CD4-positive, alpha-beta memory T cell (primary cell): ENCODE results near the gene AGAP1. TPM values are rescaled to one million over a fixed set of nuclear protein-coding genes. Genes with fewer than 3 reads are reported as not detected.
"Not testable (repeated sequence)": the region's sequence is repeated elsewhere in the genome, so short reads cannot be mapped to it uniquely, and the experiment has no call there.

Experiments
- CTCF ChIA-PET: fragments of 350-600 bp; sonication (Branson Sonifier 250); formaldehyde crosslinking; loops from one replicate; lab custom pipeline; 2021; ENCODE audit warnings: inconsistent platforms; ENCODE audit not compliant: partially characterized antibody; lab: Charles Lee
- POLR2A ChIA-PET: fragments of 350-600 bp; sonication (Branson Sonifier 250); formaldehyde crosslinking; loops from one replicate; lab custom pipeline; 2021; ENCODE audit not compliant: partially characterized antibody; lab: Charles Lee
- DNase-seq, 5 donors: peaks; one replicate each; pipeline versions ENCODE4 v3.0.0 to v3.0.0-alpha.2; 2020 to 2022; ENCODE audit warnings: mixed read lengths in 1 of 5
- H3K27ac ChIP-seq: one replicate; pipeline ENCODE4 v1.7.0; 2013; ENCODE audit warnings: low read depth, low read length
- H3K27me3 ChIP-seq: 2 replicates; pipeline ENCODE4 v1.7.0; 2013; ENCODE audit warnings: mild to moderate bottlenecking, low read length, moderate library complexity; ENCODE audit not compliant: insufficient read depth
- H3K36me3 ChIP-seq: 2 replicates; pipeline ENCODE4 v1.7.0; 2013; ENCODE audit warnings: mild to moderate bottlenecking, low read length, moderate library complexity; ENCODE audit not compliant: insufficient read depth
- H3K4me1 ChIP-seq: 2 replicates; pipeline ENCODE4 v1.7.0; 2013; ENCODE audit warnings: mild to moderate bottlenecking, low read length, moderate library complexity; ENCODE audit not compliant: insufficient read depth
- H3K4me3 ChIP-seq, 2 donors: one replicate each; pipeline ENCODE4 v1.7.0; 2013; ENCODE audit warnings: low read length in 2 of 2, mild to moderate bottlenecking in 1 of 2
- H3K9me3 ChIP-seq, 2 donors: one replicate each; pipeline ENCODE4 v1.7.0; 2013; ENCODE audit warnings: low read length in 2 of 2, control low read depth in 1 of 2; ENCODE audit not compliant: control insufficient read depth in 1 of 2
- H3K27ac Mint-ChIP-seq, 7 donors: one replicate each; pipeline ENCODE4 v1.8.0; 2020 to 2021; ENCODE audit warnings: mixed read lengths in 7 of 7, mild to moderate bottlenecking in 6 of 7, inconsistent platforms in 3 of 7, moderate library complexity in 3 of 7
- H3K27me3 Mint-ChIP-seq, 2 donors: one replicate each; pipeline ENCODE4 v1.8.0; 2020 to 2021; ENCODE audit warnings: mixed read lengths in 2 of 2
- H3K36me3 Mint-ChIP-seq, 2 donors: one replicate each; pipeline ENCODE4 v1.8.0; 2020 to 2021; ENCODE audit warnings: mixed read lengths in 2 of 2, inconsistent platforms in 1 of 2, mild to moderate bottlenecking in 1 of 2
- H3K4me1 Mint-ChIP-seq, 4 donors: one replicate each; pipeline ENCODE4 v1.8.0; 2020 to 2021; ENCODE audit warnings: mixed read lengths in 4 of 4, mild to moderate bottlenecking in 1 of 4
- H3K4me3 Mint-ChIP-seq, 8 donors: one replicate each; pipeline ENCODE4 v1.8.0; 2020 to 2021; ENCODE audit warnings: mixed read lengths in 8 of 8, mild to moderate bottlenecking in 7 of 8, moderate library complexity in 6 of 8, inconsistent platforms in 3 of 8
- H3K9me3 Mint-ChIP-seq, 8 donors: one replicate each; pipeline ENCODE4 v1.8.0; 2020 to 2021; ENCODE audit warnings: mixed read lengths in 8 of 8, mild to moderate bottlenecking in 5 of 8, inconsistent platforms in 3 of 8, moderate library complexity in 1 of 8
- intact Hi-C: fragments of 100-400 bp; cut with micrococcal nuclease; formaldehyde crosslinking; loops from one replicate; pipeline ENCODE4 v1.15.1; 2023
- polyA plus RNA-seq, 2 donors: library from polyadenylated mRNA; unstranded; fragments of 300-500 nt; fragmentation: Illumina TruSeq; gene quantifications; one replicate each; pipeline ENCODE4 v1.2.3, GENCODE V29; 2021
- total RNA-seq, 2 experiments: library from RNA; stranded (reverse); gene quantifications; one replicate each; pipeline ENCODE4 v1.2.3, GENCODE V29; 2021

Gene AGAP1
- total and polyA plus RNA-seq, 4 experiments from 2014 or later: 0.24 to 2.9 (median 1.9) TPM

DNA sequence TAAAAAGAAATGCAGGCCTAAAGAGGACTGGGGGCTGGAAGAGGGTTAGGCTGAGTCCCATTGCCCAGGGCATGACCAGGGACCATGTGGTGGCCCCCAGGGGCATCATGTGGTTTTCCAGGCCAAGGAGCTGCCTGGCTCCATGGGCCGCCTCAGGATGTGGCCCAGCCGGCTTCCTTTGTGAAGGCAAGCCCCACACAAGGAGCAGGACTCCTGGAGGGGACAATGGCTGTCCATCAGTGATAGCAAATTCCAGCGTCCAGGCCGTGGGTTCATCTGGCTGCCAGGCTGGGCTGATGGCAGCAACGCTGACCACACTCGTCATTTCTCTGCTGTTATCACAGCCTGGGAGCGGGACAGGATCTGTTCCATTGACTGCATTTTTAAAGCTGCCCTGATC lies 591.8 kb downstream of the AGAP1 start:
- ChIA-PET CTCF (no interaction called here), POLR2A (no interaction called here)
- Mint-ChIP-seq H3K36me3 (no peaks in the 10 kb centered on the region), H3K4me3 (no peak overlapping the region), H3K4me1 (peaks cover 0 to 2% (median 0%) of the 10 kb centered on the region in 4 donors), H3K27ac (no peak overlapping the region), H3K9me3 (no peaks in the 10 kb centered on the region), H3K27me3 (peaks cover 0 to 1% of the 10 kb centered on the region in 2 donors)
- H3K4me3 ChIP-seq: no peak overlapping the region
- H3K4me1 ChIP-seq: no peaks in the 10 kb centered on the region
- no peak overlapping the region for H3K27ac ChIP-seq
- intact Hi-C loops: no loop called here
- no peak for DNase-seq
- H3K36me3 ChIP-seq: no peaks in the 10 kb centered on the region
- H3K27me3 ChIP-seq: no peaks in the 10 kb centered on the region
- no peaks in the 10 kb centered on the region for H3K9me3 ChIP-seq

- Histone ChIP-seq H3K9me3 (no peaks in the 10 kb centered on the region), H3K36me3 (no peaks in the 10 kb centered on the region), H3K4me3 (no peak overlapping the region), H3K27ac (no peak overlapping the region), H3K27me3 (no peaks in the 10 kb centered on the region), H3K4me1 (no peaks in the 10 kb centered on the region)
- intact Hi-C loops: no loop called here
- peaks cover 0 to 2% (median 0%) of the 10 kb centered on the region in 4 donors for H3K4me1 Mint-ChIP-seq
- no peaks in the 10 kb centered on the region for H3K9me3 Mint-ChIP-seq
- H3K36me3 Mint-ChIP-seq: no peaks in the 10 kb centered on the region
- no peak overlapping the region for H3K4me3 Mint-ChIP-seq
- peaks cover 0 to 1% of the 10 kb centered on the region in 2 donors for H3K27me3 Mint-ChIP-seq
- ChIA-PET CTCF (no interaction called here), POLR2A (no interaction called here)
- no peak for DNase-seq
- H3K27ac Mint-ChIP-seq: no peak overlapping the region
Observed at GRCh38 chr2:236086403-236086970, 592.6 kb downstream of the AGAP1 start.

GRCh38 chr2:236086971-236087465 lies 593.2 kb downstream of the AGAP1 start:
- no peak overlapping the region for H3K27ac ChIP-seq
- ChIA-PET POLR2A (no interaction called here), CTCF (no interaction called here)
- no peaks in the 10 kb centered on the region for H3K36me3 ChIP-seq
- no peaks in the 10 kb centered on the region for H3K9me3 Mint-ChIP-seq
- no peaks in the 10 kb centered on the region for H3K9me3 ChIP-seq
- no peak overlapping the region for H3K4me3 ChIP-seq
- peaks cover 2 to 5% of the 10 kb centered on the region in 2 donors for H3K27me3 Mint-ChIP-seq
- H3K36me3 Mint-ChIP-seq: no peaks in the 10 kb centered on the region
- H3K4me3 Mint-ChIP-seq: no peak overlapping the region
- no peaks in the 10 kb centered on the region for H3K27me3 ChIP-seq
- intact Hi-C loops: no loop called here
- H3K4me1 Mint-ChIP-seq: peaks cover 0 to 2% (median 0%) of the 10 kb centered on the region in 4 donors
- no peaks in the 10 kb centered on the region for H3K4me1 ChIP-seq
- DNase-seq: no peak
- no peak overlapping the region for H3K27ac Mint-ChIP-seq

DNA sequence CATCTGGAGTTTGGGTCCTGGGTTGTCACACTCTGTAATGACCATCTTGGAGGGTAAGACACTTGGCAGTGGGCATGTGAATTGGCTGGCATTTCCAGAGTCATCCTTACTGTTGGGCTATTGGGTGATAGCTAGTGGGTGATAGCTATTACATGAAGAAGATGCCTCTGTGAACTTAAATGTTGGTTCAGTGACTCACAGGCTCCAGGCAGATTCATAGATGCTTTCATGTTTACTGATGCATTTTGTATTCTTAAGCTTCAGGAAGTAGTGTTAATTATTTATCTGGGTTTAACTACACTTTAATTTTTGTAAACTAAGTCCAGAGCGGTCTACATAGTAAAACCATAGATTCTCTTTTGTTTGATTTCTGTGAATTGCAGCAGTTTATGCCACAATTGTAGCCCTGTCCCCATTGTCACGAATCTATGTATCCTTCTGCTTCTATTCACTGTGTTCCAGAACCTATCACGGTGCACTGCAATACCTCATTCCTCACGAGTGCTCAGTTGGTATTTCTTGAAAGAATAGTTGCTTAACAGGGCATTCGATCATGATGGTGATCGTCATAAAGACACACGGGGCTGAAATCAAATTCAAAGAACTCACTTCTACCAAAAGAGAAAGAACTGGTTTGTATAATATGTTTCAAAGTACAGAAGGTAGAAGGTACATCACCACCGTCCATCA lies 594.7 kb downstream of the AGAP1 start:
- peaks cover 0 to 2% (median 0%) of the 10 kb centered on the region in 4 donors for H3K4me1 Mint-ChIP-seq
- Histone ChIP-seq H3K4me3 (no peak overlapping the region), H3K36me3 (no peaks in the 10 kb centered on the region), H3K27me3 (no peaks in the 10 kb centered on the region), H3K4me1 (no peaks in the 10 kb centered on the region), H3K9me3 (no peaks in the 10 kb centered on the region), H3K27ac (no peak overlapping the region)
- CTCF ChIA-PET: no interaction called here
- H3K4me3 Mint-ChIP-seq: no peak overlapping the region
- H3K36me3 Mint-ChIP-seq: no peaks in the 10 kb centered on the region
- peaks cover 3 to 6% of the 10 kb centered on the region in 2 donors for H3K27me3 Mint-ChIP-seq
- no peak for DNase-seq
- no peak overlapping the region for H3K27ac Mint-ChIP-seq
- intact Hi-C loops: no loop called here
- POLR2A ChIA-PET: no interaction called here
- no peaks in the 10 kb centered on the region for H3K9me3 Mint-ChIP-seq

DNA sequence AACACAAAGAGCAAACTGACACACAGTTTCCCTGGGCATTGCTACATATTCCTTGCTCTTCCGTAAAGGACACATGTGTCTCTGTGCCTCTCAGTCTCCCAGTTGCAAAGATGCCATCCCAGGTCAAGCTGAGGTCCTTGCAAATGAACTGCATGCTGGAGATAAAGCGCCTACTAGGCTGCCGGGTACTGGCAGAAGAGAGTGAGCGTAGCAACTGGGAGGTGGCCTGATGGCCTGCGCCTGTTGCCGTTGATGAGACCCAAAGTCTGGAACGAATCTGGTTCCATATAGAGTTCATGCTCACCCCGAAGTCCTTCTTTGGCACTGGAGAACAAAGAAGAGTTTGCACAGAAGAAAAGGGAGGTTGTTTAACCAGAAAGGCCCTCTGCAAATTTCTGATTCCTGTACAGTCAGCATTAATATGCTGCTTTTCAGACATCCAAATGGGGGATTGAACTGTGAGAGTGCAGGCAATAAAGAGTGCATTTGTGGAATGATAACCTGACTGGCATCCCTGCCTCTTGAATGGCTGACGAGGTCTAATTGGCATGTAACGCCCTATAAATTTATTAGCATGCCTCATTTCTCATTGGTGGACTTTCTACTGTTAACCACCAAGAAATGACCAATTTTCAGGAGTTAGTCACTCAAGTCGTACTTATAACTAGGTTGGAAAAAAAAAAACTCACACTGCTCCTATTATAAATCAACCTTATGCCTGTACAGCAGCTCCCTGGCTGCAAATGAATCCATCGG lies 595.6 kb downstream of the AGAP1 start:
- Histone ChIP-seq H3K27ac (no peak overlapping the region), H3K4me3 (no peak overlapping the region), H3K36me3 (no peaks in the 10 kb centered on the region), H3K27me3 (no peaks in the 10 kb centered on the region), H3K4me1 (no peaks in the 10 kb centered on the region), H3K9me3 (no peaks in the 10 kb centered on the region)
- CTCF ChIA-PET: no interaction called here
- POLR2A ChIA-PET: no interaction called here
- Mint-ChIP-seq H3K36me3 (no peaks in the 10 kb centered on the region), H3K4me1 (peaks cover 0 to 2% (median 0%) of the 10 kb centered on the region in 4 donors), H3K4me3 (no peak overlapping the region), H3K27me3 (peaks cover 3 to 6% of the 10 kb centered on the region in 2 donors), H3K27ac (no peak overlapping the region), H3K9me3 (no peaks in the 10 kb centered on the region)
- intact Hi-C loops: no loop called here
- no peak for DNase-seq

GRCh38 chr2:236090027-236090382 lies 596.2 kb downstream of the AGAP1 start:
- intact Hi-C loops: no loop called here
- no peak overlapping the region for H3K27ac ChIP-seq
- H3K9me3 ChIP-seq: no peaks in the 10 kb centered on the region
- H3K27ac Mint-ChIP-seq: no peak overlapping the region
- H3K36me3 ChIP-seq: no peaks in the 10 kb centered on the region
- peaks cover 3 to 6% of the 10 kb centered on the region in 2 donors for H3K27me3 Mint-ChIP-seq
- no peaks in the 10 kb centered on the region for H3K9me3 Mint-ChIP-seq
- no peak for DNase-seq
- CTCF ChIA-PET: no interaction called here
- POLR2A ChIA-PET: no interaction called here
- no peak overlapping the region for H3K4me3 Mint-ChIP-seq
- H3K4me1 ChIP-seq: no peaks in the 10 kb centered on the region
- H3K4me1 Mint-ChIP-seq: peaks cover 0 to 2% (median 0%) of the 10 kb centered on the region in 4 donors
- H3K4me3 ChIP-seq: no peak overlapping the region
- H3K27me3 ChIP-seq: no peaks in the 10 kb centered on the region
- H3K36me3 Mint-ChIP-seq: no peaks in the 10 kb centered on the region

GRCh38 chr2:236090826-236091225 lies 597.0 kb downstream of the AGAP1 start:
- H3K4me3 ChIP-seq, H3K4me1 Mint-ChIP-seq, H3K36me3 ChIP-seq, H3K9me3 Mint-ChIP-seq, H3K27me3 Mint-ChIP-seq, H3K27ac Mint-ChIP-seq, H3K36me3 Mint-ChIP-seq, POLR2A ChIA-PET, DNase-seq, H3K4me3 Mint-ChIP-seq, H3K9me3 ChIP-seq, H3K27ac ChIP-seq, intact Hi-C loops, H3K27me3 ChIP-seq, CTCF ChIA-PET, H3K4me1 ChIP-seq: not testable (repeated sequence)
